PC-9 (cell line): ENCODE data around the gene FJX1. TPM values are rescaled to one million over a fixed set of nuclear protein-coding genes. Genes with fewer than 3 reads are reported as not detected.

Experiments used
- BruUV-seq: library from RNA; stranded (reverse); fragments of 400-500 nt; replicated peaks from 2 replicates; lab custom pipeline; 2021; lab: Mats Ljungman, UMichigan
- CTCF ChIA-PET: fragments of 300-600 bp; sonication (Branson Sonifier 250); formaldehyde crosslinking; loops from one replicate; lab custom pipeline; 2022; ENCODE audit warnings: antibody characterized with exemption; lab: Charles Lee
- POLR2A ChIA-PET: fragments of 300-600 bp; sonication (Branson Sonifier 250); formaldehyde crosslinking; loops from one replicate; lab custom pipeline; 2022; ENCODE audit warnings: antibody characterized with exemption; ENCODE audit not compliant: unreplicated experiment; lab: Charles Lee
- DNase-seq, 2 experiments: peaks; one replicate each; pipeline versions ENCODE4 v3.0.0 to v3.0.0-alpha.2; 2015 to 2022; ENCODE audit warnings: mixed read lengths in 1 of 2
- H2AFZ ChIP-seq: fragments of 200-600 bp; sonication (generic); 2 replicates; pipeline ENCODE4 v1.8.1; 2017; ENCODE audit warnings: antibody characterized with exemption
- H3F3A ChIP-seq: fragments of 200-600 bp; sonication (generic); 2 replicates; pipeline ENCODE4 v1.8.1; 2017; ENCODE audit warnings: antibody characterized with exemption, mild to moderate bottlenecking, low read depth; ENCODE audit not compliant: insufficient read depth
- H3K27ac ChIP-seq: fragments of 200-600 bp; sonication (generic); 2 replicates; pipeline ENCODE4 v1.6.1; 2016; ENCODE audit warnings: mixed run types
- H3K27me3 ChIP-seq: fragments of 200-600 bp; sonication (generic); 2 replicates; pipeline ENCODE4 v1.6.1; 2016; ENCODE audit warnings: low read depth, mixed run types; ENCODE audit not compliant: insufficient read depth
- H3K36me3 ChIP-seq: fragments of 200-600 bp; sonication (generic); 2 replicates; pipeline ENCODE4 v1.6.1; 2016; ENCODE audit warnings: low read depth, mixed run types
- H3K4me1 ChIP-seq: fragments of 200-600 bp; sonication (generic); replicated peaks from 2 replicates; pipeline ENCODE4 v1.6.1; 2016; ENCODE audit warnings: mixed run types; ENCODE audit not compliant: insufficient read depth
- H3K4me2 ChIP-seq: fragments of 200-600 bp; sonication (generic); 2 replicates; pipeline ENCODE4 v1.6.1; 2017; ENCODE audit warnings: mixed run types
- H3K4me3 ChIP-seq: fragments of 200-600 bp; sonication (generic); 2 replicates; pipeline ENCODE4 v1.6.1; 2016; ENCODE audit warnings: mixed run types
- H3K79me2 ChIP-seq: fragments of 200-600 bp; sonication (generic); 2 replicates; pipeline ENCODE4 v1.6.1; 2017; ENCODE audit warnings: low read depth, mixed run types
- H3K9me2 ChIP-seq: fragments of 200-600 bp; sonication (generic); 2 replicates; pipeline ENCODE4 v1.8.1; 2017; ENCODE audit warnings: mild to moderate bottlenecking; ENCODE audit not compliant: insufficient read depth
- H3K9me3 ChIP-seq: fragments of 200-600 bp; sonication (generic); 2 replicates; pipeline ENCODE4 v1.8.1; 2016; ENCODE audit warnings: low read depth; ENCODE audit not compliant: insufficient read depth
- H4K20me1 ChIP-seq: fragments of 200-600 bp; sonication (generic); 2 replicates; pipeline ENCODE4 v1.8.1; 2017; ENCODE audit not compliant: insufficient read depth
- CTCF ChIP-seq: fragments of 200-600 bp; sonication (generic); conservative IDR thresholded peaks from 2 replicates; pipeline ENCODE4 v1.6.1; 2017; ENCODE audit warnings: mixed run types, antibody characterized with exemption, mild to moderate bottlenecking, moderate library complexity
- EZH2 ChIP-seq: fragments of 200-600 bp; sonication (generic); IDR thresholded peaks from 2 replicates; pipeline ENCODE4 v1.8.0; 2017; ENCODE audit warnings: antibody characterized with exemption, low read depth
- intact Hi-C: fragments of 100-400 bp; cut with micrococcal nuclease; formaldehyde crosslinking; loops from one replicate; pipeline ENCODE4 v1.10.0; 2022; ENCODE audit not compliant: unreplicated experiment
- total RNA-seq: library from RNA; stranded (reverse); gene quantifications from 2 replicates; pipeline ENCODE4 v1.2.3, GENCODE V29; 2021

The FJX1 gene
- total RNA-seq, 1 experiment from 2014 or later, result 14.8 TPM

DNA sequence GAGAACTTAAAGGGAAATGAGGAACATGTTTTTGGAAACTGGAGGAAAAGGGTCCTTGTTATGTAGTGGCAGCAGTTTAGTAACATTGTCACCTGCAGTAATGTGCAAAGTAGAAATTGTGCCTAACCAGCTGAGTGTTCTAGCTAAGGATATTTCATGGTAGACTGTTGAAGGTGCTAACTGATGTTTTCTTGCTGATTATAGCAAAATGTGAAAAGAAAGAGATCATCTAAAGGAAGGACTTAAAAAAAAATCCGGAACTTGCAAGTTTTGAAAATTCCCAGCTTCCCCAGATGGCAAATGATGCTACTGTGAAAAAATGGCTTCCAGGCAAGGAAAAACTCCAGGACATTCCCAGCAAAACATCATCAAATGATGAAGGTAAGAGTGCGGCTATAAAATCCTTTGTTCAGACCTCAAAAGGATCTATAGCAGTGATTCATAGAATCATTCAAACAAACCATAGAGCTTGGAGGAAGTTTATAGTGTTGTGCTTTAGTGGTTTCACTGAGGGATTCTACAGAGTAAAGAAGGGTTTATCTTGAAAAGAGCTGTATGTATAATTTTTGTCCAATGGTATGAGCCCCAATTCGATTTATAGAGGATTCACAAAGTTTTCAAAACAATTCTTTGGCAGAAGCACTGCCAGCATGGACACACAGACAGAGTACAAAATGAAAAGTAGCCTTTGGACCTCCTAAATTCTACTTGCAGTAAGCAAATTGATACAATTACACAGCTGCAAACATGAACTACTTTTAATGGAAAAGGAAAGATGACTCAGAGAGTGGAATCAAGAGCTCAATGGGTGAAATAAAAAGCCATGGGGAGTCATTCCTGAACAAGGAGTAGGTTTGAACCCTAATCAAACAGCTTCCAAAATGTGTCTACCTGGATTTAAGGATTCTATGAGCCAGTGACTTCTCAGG lies 40.0 kb downstream of the FJX1 start:
- Histone ChIP-seq H3K4me3 (no peak overlapping the region), H3K79me2 (peaks cover 4% of the 10 kb centered on the region), H3K27ac (no peak overlapping the region), H3K27me3 (no peaks in the 10 kb centered on the region), H3K9me3 (0 out of 2 replicates have a peak, but pooled peaks cover under 1% of the 10 kb centered on the region), H3F3A (peaks cover 13% of the 10 kb centered on the region), H3K36me3 (no peaks in the 10 kb centered on the region), H4K20me1 (no peaks in the 10 kb centered on the region), H2AFZ (no peak overlapping the region), H3K4me1 (peaks cover 16% of the 10 kb centered on the region), H3K9me2 (no peaks in the 10 kb centered on the region), H3K4me2 (no peak overlapping the region)
- intact Hi-C loops, result no loop called here
- DNase-seq, result no peak
- no TSS peak for BruUV-seq
- TF ChIP-seq CTCF (no peak), EZH2 (no peak)
- POLR2A ChIA-PET, result no interaction called here
- CTCF ChIA-PET, result no interaction called here

DNA sequence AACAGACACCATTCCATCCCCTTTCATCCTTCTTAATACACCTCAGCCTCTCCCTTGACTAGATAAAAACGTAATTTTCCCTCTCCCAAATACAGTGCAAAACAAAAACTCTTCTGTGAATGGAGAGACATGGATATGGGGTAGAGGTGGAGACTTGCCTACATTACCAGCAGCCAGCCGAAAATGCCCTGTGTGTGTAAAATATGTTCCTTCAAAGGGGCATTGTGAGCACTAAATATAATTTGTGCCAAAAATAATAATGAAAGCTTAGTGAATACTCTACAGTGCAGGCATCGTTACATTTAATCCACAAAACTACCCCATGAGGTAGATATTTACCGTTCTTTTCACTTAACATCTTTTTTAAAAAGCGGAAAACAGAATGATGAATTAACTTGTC lies 43.3 kb downstream of the FJX1 start:
- peak overlapping the region; percentile 89 for H3K27ac ChIP-seq
- H3K9me2 ChIP-seq, result no peaks in the 10 kb centered on the region
- ChIA-PET CTCF (interaction anchor here (0.6 kb wide), 1 partner anchor 160 kb away, joined by 8 read pairs; no protein-coding TSS in a partner anchor), POLR2A (interaction anchor here (0.6 kb wide), 1 partner anchor 596 kb away, joined by 3 read pairs; no protein-coding TSS in a partner anchor)
- H3K36me3 ChIP-seq, result peaks cover 21% of the 10 kb centered on the region
- peaks cover 36% of the 10 kb centered on the region for H3K79me2 ChIP-seq
- no TSS peak for BruUV-seq
- H3F3A ChIP-seq, result peaks cover 13% of the 10 kb centered on the region
- peak overlapping the region; percentile 88 for H3K4me3 ChIP-seq
- H3K4me1 ChIP-seq, result peaks cover 46% of the 10 kb centered on the region
- peaks cover 26% of the 10 kb centered on the region for H3K9me3 ChIP-seq
- H3K27me3 ChIP-seq, result no peaks in the 10 kb centered on the region
- TF ChIP-seq CTCF, result no peak
- no peaks in the 10 kb centered on the region for H4K20me1 ChIP-seq
- intact Hi-C loops, result loop anchor here (5.0 kb wide), 2 partner anchors 136 to 174 kb away; no protein-coding TSS in a partner anchor
- no peak for DNase-seq
- peak overlapping the region; percentile 92 for H2AFZ ChIP-seq
- H3K4me2 ChIP-seq, result peak overlapping the region; percentile 87

DNA sequence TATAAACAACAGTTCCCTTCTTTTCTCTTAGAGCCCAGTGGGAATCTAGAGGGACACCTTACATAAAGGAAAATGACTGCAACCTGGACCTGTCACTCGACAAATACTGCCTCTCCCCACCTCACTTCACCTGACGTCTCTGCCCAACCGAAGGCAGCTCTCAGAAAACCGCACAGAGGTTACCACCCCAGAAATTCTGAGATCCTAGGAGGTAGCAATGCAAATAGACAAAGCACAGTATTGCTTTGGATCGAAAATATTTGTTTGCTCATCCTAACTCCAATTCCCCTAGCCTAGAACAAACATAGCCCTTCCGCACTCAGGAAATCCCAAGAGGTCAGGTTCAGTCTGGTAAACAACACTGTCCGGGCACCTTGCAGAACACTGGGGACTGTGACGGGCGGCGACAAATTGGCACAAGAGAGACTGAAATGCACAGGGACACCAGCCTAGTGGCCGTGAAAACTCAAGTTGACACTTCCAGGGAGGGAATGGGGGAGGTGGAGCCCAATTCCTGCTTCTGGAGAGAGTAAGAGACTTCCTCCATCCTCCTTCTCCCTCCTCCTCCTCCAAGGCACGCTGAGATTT lies 43.9 kb downstream of the FJX1 start:
- peak overlapping the region; percentile 92 for H2AFZ ChIP-seq
- H3K36me3 ChIP-seq, result peaks cover 21% of the 10 kb centered on the region
- DNase-seq, result peak; percentile 38 to 78
- no peaks in the 10 kb centered on the region for H3K27me3 ChIP-seq
- CTCF ChIA-PET, result interaction anchor here (0.6 to 0.8 kb wide), 3 partner anchors 160 to 714 kb away, joined by 3 to 8 read pairs (median 4); no protein-coding TSS in a partner anchor
- intact Hi-C loops, result loop anchor here (1.0 to 5.0 kb wide), 5 partner anchors 40 to 487 kb away; no protein-coding TSS in a partner anchor
- TF ChIP-seq EZH2 (no peak), CTCF (no peak; the same call in 1 of the 2 replicates)
- peaks cover 13% of the 10 kb centered on the region for H3F3A ChIP-seq
- peaks cover 32% of the 10 kb centered on the region for H3K9me3 ChIP-seq
- peak overlapping the region; percentile 88 for H3K4me3 ChIP-seq
- H4K20me1 ChIP-seq, result no peaks in the 10 kb centered on the region
- peaks cover 42% of the 10 kb centered on the region for H3K79me2 ChIP-seq
- peak overlapping the region; percentile 89 for H3K27ac ChIP-seq
- peak overlapping the region; percentile 87 for H3K4me2 ChIP-seq
- TSS peak; percentile 81 for BruUV-seq
- POLR2A ChIA-PET, result no interaction called here
- peaks cover 47% of the 10 kb centered on the region for H3K4me1 ChIP-seq
- H3K9me2 ChIP-seq, result no peaks in the 10 kb centered on the region
